Neuronal stem cell (in vitro differentiated cells): Measurements from ENCODE around the gene PPL.

ENCODE experiments used
- DNase-seq: peaks from one replicate; pipeline ENCODE4 v3.0.0-alpha.2; 2013; ENCODE audit warnings: low spot score
- H2AFZ ChIP-seq: one replicate; pipeline ENCODE4 v1.6.1; 2013; ENCODE audit warnings: mild to moderate bottlenecking, low read length, inconsistent platforms
- H2AK5ac ChIP-seq: 2 replicates; pipeline ENCODE4 v1.6.1; 2013; ENCODE audit warnings: low read depth, mild to moderate bottlenecking, inconsistent platforms, low read length, moderate library complexity, mixed read lengths
- H2BK120ac ChIP-seq: 2 replicates; pipeline ENCODE4 v1.6.1; 2013; ENCODE audit warnings: low read depth, mild to moderate bottlenecking, inconsistent platforms, low read length, moderate library complexity, mixed read lengths
- H2BK12ac ChIP-seq: one replicate; pipeline ENCODE4 v1.6.1; 2013; ENCODE audit warnings: low read length, inconsistent platforms
- H2BK15ac ChIP-seq: 2 replicates; pipeline ENCODE4 v1.6.1; 2013; ENCODE audit warnings: mild to moderate bottlenecking, low read length, inconsistent platforms, mixed read lengths
- H2BK5ac ChIP-seq: one replicate; pipeline ENCODE4 v1.6.1; 2013; ENCODE audit warnings: inconsistent platforms, mild to moderate bottlenecking, low read length, moderate library complexity
- H3K14ac ChIP-seq: one replicate; pipeline ENCODE4 v1.6.1; 2013; ENCODE audit warnings: low read length, inconsistent platforms
- H3K18ac ChIP-seq: 2 replicates; pipeline ENCODE4 v1.6.1; 2013; ENCODE audit warnings: low read length, inconsistent platforms
- H3K23ac ChIP-seq: 2 replicates; pipeline ENCODE4 v1.6.1; 2013; ENCODE audit warnings: low read depth, mild to moderate bottlenecking, mixed read lengths, low read length, inconsistent platforms; ENCODE audit not compliant: poor library complexity
- H3K27ac ChIP-seq: replicated peaks from 3 replicates; pipeline ENCODE4 v1.5.1; 2013; ENCODE audit warnings: low read length, inconsistent platforms
- H3K27me3 ChIP-seq, 3 experiments: 2 replicates each; pipeline ENCODE4 v1.6.1; 2013; ENCODE audit warnings: low read length in 3 of 3, mild to moderate bottlenecking in 2 of 3, inconsistent platforms in 1 of 3, low read depth in 1 of 3, mixed read lengths in 1 of 3, moderate library complexity in 1 of 3; ENCODE audit not compliant: control insufficient read depth in 3 of 3, insufficient read depth in 3 of 3
- H3K36me3 ChIP-seq, 2 donors: replicated peaks in 1 of 2; 2 replicates each; pipeline ENCODE4 v1.6.1; 2013; ENCODE audit warnings: low read length in 2 of 2; ENCODE audit not compliant: control insufficient read depth in 2 of 2, insufficient read depth in 2 of 2
- H3K4ac ChIP-seq: 2 replicates; pipeline ENCODE4 v1.6.1; 2013; ENCODE audit warnings: inconsistent platforms, mild to moderate bottlenecking, low read length, moderate library complexity
- H3K4me1 ChIP-seq, 2 donors: 1 replicate in 1 of 2; 2 replicates in 1 of 2; pipeline ENCODE4 v1.6.1; 2013; ENCODE audit warnings: low read length in 2 of 2, low read depth in 1 of 2; ENCODE audit not compliant: control insufficient read depth in 2 of 2, insufficient read depth in 1 of 2
- H3K4me2 ChIP-seq: one replicate; pipeline ENCODE4 v1.6.1; 2013; ENCODE audit warnings: mild to moderate bottlenecking, low read length, inconsistent platforms; ENCODE audit not compliant: insufficient read depth, poor library complexity, severe bottlenecking
- H3K4me3 ChIP-seq, 2 donors: 2 replicates each; pipeline ENCODE4 v1.5.1; 2013; ENCODE audit warnings: low read length in 2 of 2, mild to moderate bottlenecking in 2 of 2, inconsistent platforms in 1 of 2, moderate library complexity in 1 of 2
- H3K79me1 ChIP-seq: one replicate; pipeline ENCODE4 v1.6.1; 2013; ENCODE audit warnings: low read depth, mild to moderate bottlenecking, inconsistent platforms, low read length, moderate library complexity
- H3K9ac ChIP-seq: one replicate; pipeline ENCODE4 v1.6.1; 2013; ENCODE audit warnings: mild to moderate bottlenecking, low read depth, low read length, inconsistent platforms; ENCODE audit not compliant: poor library complexity
- H3K9me3 ChIP-seq, 2 donors: replicated peaks in 1 of 2; 2 replicates each; pipeline versions ENCODE3 to v1.6.1; 2013; ENCODE audit warnings: low read length in 2 of 2, mild to moderate bottlenecking in 2 of 2, inconsistent platforms in 1 of 2, low read depth in 1 of 2, mixed read lengths in 1 of 2, moderate library complexity in 1 of 2; ENCODE audit not compliant: control insufficient read depth in 2 of 2, insufficient read depth in 1 of 2
- H4K8ac ChIP-seq: one replicate; pipeline ENCODE4 v1.6.1; 2013; ENCODE audit warnings: low read depth, mild to moderate bottlenecking, inconsistent platforms, low read length, moderate library complexity
- H4K91ac ChIP-seq: one replicate; pipeline ENCODE4 v1.6.1; 2013; ENCODE audit warnings: low read length, low read depth, mild to moderate bottlenecking, inconsistent platforms; ENCODE audit not compliant: poor library complexity
- WGBS, 2 donors: extraction: QIAGEN DNeasy Blood & Tissue Kit; methylation state at CpG; one replicate each; pipeline ENCODE4 v1.1.7; 2013; ENCODE audit warnings: missing lambda C conversion rate in 2 of 2, mixed read lengths in 1 of 2; ENCODE audit not compliant: insufficient read length in 2 of 2, insufficient replicate concordance in 1 of 2; ENCODE audit errors: extremely low coverage in 2 of 2; 5-methylcytosine and 5-hydroxymethylcytosine counted together

The PPL gene

GRCh38 chr16:4900750-4901149, 36.2 kb downstream of the PPL start:
- Histone ChIP-seq H2BK12ac (no peak overlapping the region), H3K14ac (peak overlapping the region; percentile 1), H2AK5ac (peak overlapping the region; percentile 15), H3K9ac (peak overlapping the region; percentile 70), H4K91ac (no peak overlapping the region), H3K79me1 (no peaks in the 10 kb centered on the region), H3K4me2 (no peak overlapping the region), H4K8ac (no peak overlapping the region), H2AFZ (no peak overlapping the region), H3K18ac (peak overlapping the region; percentile 48), H2BK5ac (no peak overlapping the region), H3K36me3 (no peaks in the 10 kb centered on the region), H3K23ac (peak overlapping the region; percentile 1), H2BK15ac (no peak overlapping the region), H3K9me3 (peaks cover 3 to 4% of the 10 kb centered on the region in 2 donors), H3K27me3 (no peaks in the 10 kb centered on the region), H2BK120ac (no peak overlapping the region), H3K4me3 (peak overlapping the region in 1 of 2 donors; percentile 57), H3K27ac (no peak overlapping the region), H3K4me1 (no peaks in the 10 kb centered on the region), H3K4ac (no peak overlapping the region)
- no peak for DNase-seq
- no CpG with 5 or more reads among the region's 11 CpGs for WGBS, 2 donors

DNA sequence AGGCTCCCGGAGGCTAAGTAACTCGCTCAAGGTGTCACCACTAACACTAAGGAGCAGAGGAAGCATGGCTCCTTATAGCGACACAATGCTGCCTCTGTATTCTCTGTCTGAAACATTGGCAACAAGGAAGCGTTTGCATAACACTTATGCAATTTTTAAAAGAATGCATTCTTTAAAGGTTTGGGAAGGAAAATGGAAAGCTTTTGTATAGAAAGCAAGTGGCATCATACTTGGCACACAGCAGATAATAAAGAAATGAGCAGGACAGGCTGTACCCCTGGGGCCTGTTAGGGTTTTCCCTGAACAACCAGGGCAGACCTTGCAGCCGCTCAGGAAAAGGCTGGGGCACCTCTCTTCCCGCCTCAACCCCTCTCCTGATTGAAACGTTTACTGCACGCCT, 36.9 kb downstream of the PPL start:
- no peaks in the 10 kb centered on the region for H3K79me1 ChIP-seq
- H3K4me2 ChIP-seq = no peak overlapping the region
- H3K4me3 ChIP-seq = no peak overlapping the region
- H3K27me3 ChIP-seq = no peaks in the 10 kb centered on the region
- H3K27ac ChIP-seq = no peak overlapping the region
- no peak overlapping the region for H4K8ac ChIP-seq
- peaks cover 3 to 4% of the 10 kb centered on the region in 2 donors for H3K9me3 ChIP-seq
- H2BK15ac ChIP-seq = no peak overlapping the region
- H3K18ac ChIP-seq = no peak overlapping the region
- no CpG with 5 or more reads among the region's 8 CpGs for WGBS, 2 donors
- H3K4me1 ChIP-seq = no peaks in the 10 kb centered on the region
- H3K4ac ChIP-seq = no peak overlapping the region
- no peak overlapping the region for H2BK120ac ChIP-seq
- no peak overlapping the region for H3K9ac ChIP-seq
- H3K36me3 ChIP-seq = no peaks in the 10 kb centered on the region
- DNase-seq = no peak
- no peak overlapping the region for H4K91ac ChIP-seq
- no peak overlapping the region for H2BK5ac ChIP-seq
- no peak overlapping the region for H2AFZ ChIP-seq
- no peak overlapping the region for H3K14ac ChIP-seq
- H3K23ac ChIP-seq = no peak overlapping the region
- H2AK5ac ChIP-seq = no peak overlapping the region
- H2BK12ac ChIP-seq = no peak overlapping the region

GRCh38 chr16:4899474-4899846, 37.5 kb downstream of the PPL start:
- Histone ChIP-seq H2BK15ac (peak overlapping the region; percentile 74), H3K9ac (no peak overlapping the region), H3K23ac (no peak overlapping the region), H3K18ac (no peak overlapping the region), H3K4ac (no peak overlapping the region), H2BK12ac (no peak overlapping the region), H4K91ac (no peak overlapping the region), H3K4me2 (no peak overlapping the region), H2BK120ac (no peak overlapping the region), H3K36me3 (no peaks in the 10 kb centered on the region), H3K79me1 (no peaks in the 10 kb centered on the region), H3K4me1 (no peaks in the 10 kb centered on the region), H2BK5ac (no peak overlapping the region), H2AK5ac (peak overlapping the region; percentile 56), H4K8ac (no peak overlapping the region), H3K4me3 (no peak overlapping the region), H3K9me3 (peaks cover 3 to 4% of the 10 kb centered on the region in 2 donors), H3K27me3 (no peaks in the 10 kb centered on the region), H2AFZ (no peak overlapping the region), H3K14ac (no peak overlapping the region), H3K27ac (no peak overlapping the region)
- no CpG with 5 or more reads among the region's 6 CpGs for WGBS, 2 donors
- DNase-seq = no peak

DNA sequence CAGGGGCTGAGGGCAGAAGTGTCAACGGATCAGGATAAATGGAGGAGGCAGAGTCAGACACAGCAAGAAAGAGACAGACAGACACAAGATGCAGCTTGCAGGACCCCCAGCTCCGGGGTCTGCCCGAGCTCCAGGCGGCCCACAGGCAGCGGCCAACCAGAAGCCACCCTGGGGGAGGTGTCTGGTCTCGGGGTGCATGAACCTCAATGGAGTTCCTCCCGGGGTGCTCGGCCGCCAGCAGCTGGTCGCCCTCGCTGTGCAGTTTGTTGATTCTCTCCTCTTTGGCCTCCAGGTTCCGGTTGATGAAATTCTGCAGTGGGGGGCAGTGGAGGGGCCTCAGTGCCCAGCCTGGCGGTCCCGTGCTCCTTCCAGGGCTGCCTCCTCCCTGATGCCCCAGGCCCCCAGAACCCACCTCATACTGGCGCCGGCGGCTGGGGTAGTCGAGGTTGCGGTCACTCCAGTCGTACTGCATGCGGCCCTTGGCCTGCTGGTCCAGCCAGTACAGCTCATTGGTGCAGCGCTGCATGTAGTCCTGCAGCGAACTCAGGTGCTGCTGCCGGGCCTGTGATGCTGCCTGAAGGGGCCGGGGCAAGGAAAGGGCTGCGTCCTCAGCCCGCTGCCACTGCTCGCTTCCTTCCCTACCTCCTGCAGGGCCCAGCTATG, 38.0 kb downstream of the PPL start:
- no peak overlapping the region for H2BK5ac ChIP-seq
- no peak overlapping the region for H3K23ac ChIP-seq
- no peak overlapping the region for H2BK12ac ChIP-seq
- H3K4ac ChIP-seq = no peak overlapping the region
- H3K79me1 ChIP-seq = no peaks in the 10 kb centered on the region
- no peak overlapping the region for H3K14ac ChIP-seq
- DNase-seq = no peak
- no peak overlapping the region for H3K4me3 ChIP-seq
- H3K36me3 ChIP-seq = no peaks in the 10 kb centered on the region
- no peak overlapping the region for H4K91ac ChIP-seq
- no peak overlapping the region for H3K18ac ChIP-seq
- no peak overlapping the region for H4K8ac ChIP-seq
- H2AFZ ChIP-seq = no peak overlapping the region
- H3K27ac ChIP-seq = no peak overlapping the region
- no CpG with 5 or more reads among the region's 28 CpGs for WGBS, 2 donors
- no peaks in the 10 kb centered on the region for H3K27me3 ChIP-seq
- peak overlapping the region; percentile 56 for H2AK5ac ChIP-seq
- H3K9me3 ChIP-seq = peaks cover 3 to 4% of the 10 kb centered on the region in 2 donors
- H2BK120ac ChIP-seq = no peak overlapping the region
- no peaks in the 10 kb centered on the region for H3K4me1 ChIP-seq
- H2BK15ac ChIP-seq = peak overlapping the region; percentile 74
- H3K9ac ChIP-seq = no peak overlapping the region
- no peak overlapping the region for H3K4me2 ChIP-seq
